Liver (tissue), 9 donors: ENCODE measurements around the gene C2orf80. TPM values are rescaled to one million over a fixed set of nuclear protein-coding genes. Genes with fewer than 3 reads are reported as not detected.

Experiments used
- DNase-seq: peaks from one replicate; pipeline ENCODE4 v3.0.0-alpha.2; 2017; ENCODE audit warnings: low spot score
- H3K27ac ChIP-seq, 2 donors: one replicate each; pipeline ENCODE4 v1.7.0; 2013; ENCODE audit warnings: inconsistent platforms in 2 of 2, low read length in 2 of 2, control low read depth in 1 of 2, low read depth in 1 of 2, mild to moderate bottlenecking in 1 of 2
- H3K27me3 ChIP-seq, 4 donors: one replicate each; pipeline versions ENCODE4 v1.6.1 to v1.7.0; 2013; ENCODE audit warnings: low read length in 3 of 4, inconsistent platforms in 1 of 4, mild to moderate bottlenecking in 1 of 4, moderate library complexity in 1 of 4; ENCODE audit not compliant: control insufficient read depth in 4 of 4, insufficient read depth in 4 of 4
- H3K36me3 ChIP-seq, 4 donors: one replicate each; pipeline versions ENCODE4 v1.6.1 to v1.7.0; 2013; ENCODE audit warnings: low read length in 3 of 4, mild to moderate bottlenecking in 3 of 4, low read depth in 1 of 4, moderate library complexity in 1 of 4; ENCODE audit not compliant: control insufficient read depth in 4 of 4, insufficient read depth in 3 of 4
- H3K4me1 ChIP-seq, 4 donors: one replicate each; pipeline versions ENCODE4 v1.6.1 to v1.7.0; 2013; ENCODE audit warnings: low read length in 3 of 4, mild to moderate bottlenecking in 3 of 4, moderate library complexity in 1 of 4; ENCODE audit not compliant: control insufficient read depth in 4 of 4, insufficient read depth in 4 of 4
- H3K4me3 ChIP-seq, 3 donors: one replicate each; pipeline versions ENCODE4 v1.6.1 to v1.7.0; 2013; ENCODE audit warnings: low read length in 3 of 3, control low read depth in 1 of 3, low read depth in 1 of 3, mild to moderate bottlenecking in 1 of 3
- H3K9ac ChIP-seq, 2 donors: one replicate each; pipeline ENCODE4 v1.7.0; 2013; ENCODE audit warnings: low read length in 2 of 2, mild to moderate bottlenecking in 2 of 2, moderate library complexity in 2 of 2, control low read depth in 1 of 2, low read depth in 1 of 2
- H3K9me3 ChIP-seq, 4 donors: one replicate each; pipeline versions ENCODE4 v1.6.1 to v1.7.0; 2013; ENCODE audit warnings: low read length in 3 of 4; ENCODE audit not compliant: control insufficient read depth in 4 of 4
- ATF3 ChIP-seq: IDR thresholded peaks from 2 replicates; pipeline ENCODE4 v1.6.1; 2016; ENCODE audit warnings: antibody characterized with exemption
- EGR1 ChIP-seq, 2 donors: IDR thresholded peaks; 2 replicates each; pipeline ENCODE4 v1.6.1; 2016 to 2018; ENCODE audit warnings: antibody characterized with exemption in 2 of 2, low read depth in 2 of 2
- FOXA1 ChIP-seq: IDR thresholded peaks from 2 replicates; pipeline ENCODE4 v1.6.1; 2016; ENCODE audit warnings: antibody characterized with exemption
- FOXA2 ChIP-seq: IDR thresholded peaks from 2 replicates; pipeline ENCODE4 v1.6.1; 2016; ENCODE audit warnings: antibody characterized with exemption
- GABPA ChIP-seq, 2 donors: IDR thresholded peaks in 1 of 2; conservative IDR thresholded peaks in 1 of 2; 2 replicates each; pipeline ENCODE4 v1.6.1; 2016; ENCODE audit warnings: antibody characterized with exemption in 2 of 2, mild to moderate bottlenecking in 1 of 2, moderate library complexity in 1 of 2
- HNF4A ChIP-seq, 2 donors: conservative IDR thresholded peaks; 2 replicates each; pipeline ENCODE4 v1.6.1; 2016; ENCODE audit warnings: antibody characterized with exemption in 2 of 2, mild to moderate bottlenecking in 2 of 2
- HNF4G ChIP-seq: IDR thresholded peaks from 2 replicates; pipeline ENCODE4 v1.6.1; 2016; ENCODE audit warnings: antibody characterized with exemption
- JUND ChIP-seq, 2 donors: IDR thresholded peaks; 2 replicates each; pipeline ENCODE4 v1.6.1; 2016; ENCODE audit warnings: antibody characterized with exemption in 2 of 2
- MAX ChIP-seq: IDR thresholded peaks from 2 replicates; pipeline ENCODE4 v1.6.1; 2016; ENCODE audit warnings: antibody characterized with exemption
- NR2F2 ChIP-seq: IDR thresholded peaks from 2 replicates; pipeline ENCODE4 v1.6.1; 2016; ENCODE audit warnings: antibody characterized with exemption
- RAD21 ChIP-seq, 2 donors: IDR thresholded peaks; 2 replicates each; pipeline ENCODE4 v1.6.1; 2016; ENCODE audit warnings: antibody characterized with exemption in 2 of 2, mild to moderate bottlenecking in 2 of 2
- RXRA ChIP-seq, 2 donors: IDR thresholded peaks; 2 replicates each; pipeline ENCODE4 v1.6.1; 2017 to 2018; ENCODE audit warnings: antibody characterized with exemption in 2 of 2, mild to moderate bottlenecking in 1 of 2
- SP1 ChIP-seq: IDR thresholded peaks from 2 replicates; pipeline ENCODE4 v1.6.1; 2018; ENCODE audit warnings: antibody characterized with exemption, mild to moderate bottlenecking
- TAF1 ChIP-seq: conservative IDR thresholded peaks from 2 replicates; pipeline ENCODE4 v1.6.1; 2016; ENCODE audit warnings: antibody characterized with exemption, mild to moderate bottlenecking
- YY1 ChIP-seq: IDR thresholded peaks from 2 replicates; pipeline ENCODE4 v1.6.1; 2016; ENCODE audit warnings: antibody characterized with exemption, mild to moderate bottlenecking
- ZBTB33 ChIP-seq: IDR thresholded peaks from 2 replicates; pipeline ENCODE4 v1.6.1; 2016; ENCODE audit warnings: antibody characterized with exemption
- WGBS: extraction: QIAGEN DNeasy Blood & Tissue Kit; methylation state at CpG from one replicate; pipeline ENCODE4 v1.1.7; 2013; 5-methylcytosine and 5-hydroxymethylcytosine counted together
- polyA plus RNA-seq, 2 donors: library from polyadenylated mRNA; stranded (reverse) in 1 of 2; unstranded in 1 of 2; fragments of 200-250 nt in 1 of 2; fragments of >200 nt in 1 of 2; fragmentation: Nextera tagmentation in 1 of 2; extraction: Ambion mirVana in 1 of 2; gene quantifications; one replicate each; pipeline versions ENCODE4 v1.2.1 to v1.2.3, GENCODE V29; 2013 to 2015
- total RNA-seq, 2 donors: library from RNA; depleted of rRNA; stranded (reverse); fragments of >200 nt; gene quantifications; one replicate each; pipeline ENCODE4 v1.2.3, GENCODE V29; 2014
- TF ChIP-seq, protein P1 (sequence below): IDR thresholded peaks from 2 replicates; pipeline ENCODE4 v1.6.1; 2016; ENCODE audit warnings: antibody characterized with exemption, mild to moderate bottlenecking
- TF ChIP-seq, protein P2 (sequence below): fragments of 150-350 bp; IDR thresholded peaks from 2 replicates; pipeline ENCODE4 v1.5.1; 2017; ENCODE audit warnings: improper control_type of control experiment, low read depth, low read length; ENCODE audit not compliant: missing input control
- donor health status: healthy.
- donor health status: healthy.
- donor health status: healthy.
- donor health status: healthy.
- donor health status: healthy.

Gene C2orf80
- total and polyA plus RNA-seq, 4 donors: not detected

- no peak overlapping the region for H3K27ac ChIP-seq
- no peak for TF ChIP-seq GABPA (IDR thresholded peaks at IDR 0.05 in 1 of 2, conservative IDR thresholded peaks at IDR 0.05 in 1 of 2)
- peaks cover 0 to 1% (median under 1%) of the 10 kb centered on the region in 4 donors for H3K4me1 ChIP-seq
- H3K27me3 ChIP-seq: no peaks in the 10 kb centered on the region
- H3K4me3 ChIP-seq: no peak overlapping the region
- no peak overlapping the region for H3K9ac ChIP-seq
- no peaks in the 10 kb centered on the region for H3K36me3 ChIP-seq
- H3K9me3 ChIP-seq: no peaks in the 10 kb centered on the region
- 94% methylated on average over 5 of the region's 5 CpGs for WGBS
- DNase-seq: no peak
Measured at GRCh38 chr2:208189069-208189809, 591 bp downstream of the C2orf80 start.

- no peak for TF ChIP-seq JUND (IDR thresholded peaks at IDR 0.05)
- TF ChIP-seq RXRA (IDR thresholded peaks at IDR 0.05): no peak
- no peak for TF ChIP-seq TAF1
- no peak for TF ChIP-seq MAX
- TF ChIP-seq YY1: no peak
- TF ChIP-seq EGR1 (IDR thresholded peaks at IDR 0.05; ENCODE audit: low read depth in 2 of 2): no peak
- TF ChIP-seq ZBTB33: no peak
- TF ChIP-seq HNF4G: no peak
- TF ChIP-seq SP1: no peak
- no peak for TF ChIP-seq FOXA2
- no peak for TF ChIP-seq FOXA1
- TF ChIP-seq GABPA (IDR thresholded peaks at IDR 0.05 in 1 of 2, conservative IDR thresholded peaks at IDR 0.05 in 1 of 2): no peak
- TF ChIP-seq, protein P1, sequence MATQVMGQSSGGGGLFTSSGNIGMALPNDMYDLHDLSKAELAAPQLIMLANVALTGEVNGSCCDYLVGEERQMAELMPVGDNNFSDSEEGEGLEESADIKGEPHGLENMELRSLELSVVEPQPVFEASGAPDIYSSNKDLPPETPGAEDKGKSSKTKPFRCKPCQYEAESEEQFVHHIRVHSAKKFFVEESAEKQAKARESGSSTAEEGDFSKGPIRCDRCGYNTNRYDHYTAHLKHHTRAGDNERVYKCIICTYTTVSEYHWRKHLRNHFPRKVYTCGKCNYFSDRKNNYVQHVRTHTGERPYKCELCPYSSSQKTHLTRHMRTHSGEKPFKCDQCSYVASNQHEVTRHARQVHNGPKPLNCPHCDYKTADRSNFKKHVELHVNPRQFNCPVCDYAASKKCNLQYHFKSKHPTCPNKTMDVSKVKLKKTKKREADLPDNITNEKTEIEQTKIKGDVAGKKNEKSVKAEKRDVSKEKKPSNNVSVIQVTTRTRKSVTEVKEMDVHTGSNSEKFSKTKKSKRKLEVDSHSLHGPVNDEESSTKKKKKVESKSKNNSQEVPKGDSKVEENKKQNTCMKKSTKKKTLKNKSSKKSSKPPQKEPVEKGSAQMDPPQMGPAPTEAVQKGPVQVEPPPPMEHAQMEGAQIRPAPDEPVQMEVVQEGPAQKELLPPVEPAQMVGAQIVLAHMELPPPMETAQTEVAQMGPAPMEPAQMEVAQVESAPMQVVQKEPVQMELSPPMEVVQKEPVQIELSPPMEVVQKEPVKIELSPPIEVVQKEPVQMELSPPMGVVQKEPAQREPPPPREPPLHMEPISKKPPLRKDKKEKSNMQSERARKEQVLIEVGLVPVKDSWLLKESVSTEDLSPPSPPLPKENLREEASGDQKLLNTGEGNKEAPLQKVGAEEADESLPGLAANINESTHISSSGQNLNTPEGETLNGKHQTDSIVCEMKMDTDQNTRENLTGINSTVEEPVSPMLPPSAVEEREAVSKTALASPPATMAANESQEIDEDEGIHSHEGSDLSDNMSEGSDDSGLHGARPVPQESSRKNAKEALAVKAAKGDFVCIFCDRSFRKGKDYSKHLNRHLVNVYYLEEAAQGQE: no peak
- no peak for TF ChIP-seq NR2F2
- no peak for TF ChIP-seq RAD21 (IDR thresholded peaks at IDR 0.05)
- no peak for TF ChIP-seq ATF3
- TF ChIP-seq HNF4A (conservative IDR thresholded peaks at IDR 0.05): no peak
- TF ChIP-seq, protein P2, sequence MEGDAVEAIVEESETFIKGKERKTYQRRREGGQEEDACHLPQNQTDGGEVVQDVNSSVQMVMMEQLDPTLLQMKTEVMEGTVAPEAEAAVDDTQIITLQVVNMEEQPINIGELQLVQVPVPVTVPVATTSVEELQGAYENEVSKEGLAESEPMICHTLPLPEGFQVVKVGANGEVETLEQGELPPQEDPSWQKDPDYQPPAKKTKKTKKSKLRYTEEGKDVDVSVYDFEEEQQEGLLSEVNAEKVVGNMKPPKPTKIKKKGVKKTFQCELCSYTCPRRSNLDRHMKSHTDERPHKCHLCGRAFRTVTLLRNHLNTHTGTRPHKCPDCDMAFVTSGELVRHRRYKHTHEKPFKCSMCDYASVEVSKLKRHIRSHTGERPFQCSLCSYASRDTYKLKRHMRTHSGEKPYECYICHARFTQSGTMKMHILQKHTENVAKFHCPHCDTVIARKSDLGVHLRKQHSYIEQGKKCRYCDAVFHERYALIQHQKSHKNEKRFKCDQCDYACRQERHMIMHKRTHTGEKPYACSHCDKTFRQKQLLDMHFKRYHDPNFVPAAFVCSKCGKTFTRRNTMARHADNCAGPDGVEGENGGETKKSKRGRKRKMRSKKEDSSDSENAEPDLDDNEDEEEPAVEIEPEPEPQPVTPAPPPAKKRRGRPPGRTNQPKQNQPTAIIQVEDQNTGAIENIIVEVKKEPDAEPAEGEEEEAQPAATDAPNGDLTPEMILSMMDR: no peak
- Histone ChIP-seq H3K4me1 (peaks cover 0 to 10% (median 7%) of the 10 kb centered on the region in 4 donors), H3K4me3 (no peak overlapping the region), H3K36me3 (no peaks in the 10 kb centered on the region), H3K27me3 (no peaks in the 10 kb centered on the region), H3K27ac (no peak overlapping the region), H3K9me3 (no peaks in the 10 kb centered on the region), H3K9ac (no peak overlapping the region)
- WGBS: 65% methylated on average over 2 of the region's 2 CpGs
- no peak for DNase-seq
Measured at GRCh38 chr2:208186893-208187292, 2.9 kb downstream of the C2orf80 start.
